HG02759 (cell line): ENCODE results near the gene ZNF554.
"Not testable (repeated sequence)": the region's sequence is repeated elsewhere in the genome, so short reads cannot be mapped to it uniquely, and the experiment has no call there.

ENCODE experiments used
- ATAC-seq: cut with Tn5 transposase; IDR thresholded peaks from one replicate; pipeline ENCODE4 v1.9.1; 2021; ENCODE audit warnings: mild to moderate bottlenecking, moderate library complexity; ENCODE audit not compliant: unreplicated experiment

The ZNF554 gene

DNA sequence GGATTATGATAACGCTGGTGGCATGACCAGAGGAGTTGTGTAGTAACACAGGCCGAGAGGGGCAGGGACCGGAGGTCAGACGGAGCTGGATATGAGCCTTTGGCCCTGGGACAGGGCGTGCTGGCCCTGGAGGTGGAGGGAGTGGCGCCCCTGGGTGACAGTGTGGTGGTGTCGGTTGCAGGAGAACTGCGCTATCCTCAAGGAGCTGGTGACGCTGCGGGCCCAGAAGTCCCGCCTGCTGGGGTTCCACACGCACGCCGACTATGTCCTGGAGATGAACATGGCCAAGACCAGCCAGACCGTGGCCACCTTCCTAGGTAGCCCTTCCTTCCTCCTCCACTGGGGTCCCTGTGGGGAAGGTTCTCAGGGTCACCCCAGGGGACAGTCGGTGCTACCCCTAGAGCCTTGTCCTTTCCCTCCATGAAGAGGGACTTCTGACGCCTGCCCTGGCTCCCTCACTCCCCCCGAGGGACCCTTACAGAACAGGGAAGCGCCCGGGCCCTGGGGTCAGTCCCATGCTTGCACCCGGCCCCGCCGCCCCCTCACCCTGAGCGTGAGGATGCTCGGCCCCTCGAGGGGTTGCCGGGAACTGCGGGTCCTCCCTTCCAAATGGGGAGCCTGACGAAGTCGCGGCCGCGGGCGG lies 12.8 kb upstream of the ZNF554 start:
- no peak for ATAC-seq

GRCh38 chr19:2807379-2808128 lies 12.1 kb upstream of the ZNF554 start:
- ATAC-seq = no peak

DNA sequence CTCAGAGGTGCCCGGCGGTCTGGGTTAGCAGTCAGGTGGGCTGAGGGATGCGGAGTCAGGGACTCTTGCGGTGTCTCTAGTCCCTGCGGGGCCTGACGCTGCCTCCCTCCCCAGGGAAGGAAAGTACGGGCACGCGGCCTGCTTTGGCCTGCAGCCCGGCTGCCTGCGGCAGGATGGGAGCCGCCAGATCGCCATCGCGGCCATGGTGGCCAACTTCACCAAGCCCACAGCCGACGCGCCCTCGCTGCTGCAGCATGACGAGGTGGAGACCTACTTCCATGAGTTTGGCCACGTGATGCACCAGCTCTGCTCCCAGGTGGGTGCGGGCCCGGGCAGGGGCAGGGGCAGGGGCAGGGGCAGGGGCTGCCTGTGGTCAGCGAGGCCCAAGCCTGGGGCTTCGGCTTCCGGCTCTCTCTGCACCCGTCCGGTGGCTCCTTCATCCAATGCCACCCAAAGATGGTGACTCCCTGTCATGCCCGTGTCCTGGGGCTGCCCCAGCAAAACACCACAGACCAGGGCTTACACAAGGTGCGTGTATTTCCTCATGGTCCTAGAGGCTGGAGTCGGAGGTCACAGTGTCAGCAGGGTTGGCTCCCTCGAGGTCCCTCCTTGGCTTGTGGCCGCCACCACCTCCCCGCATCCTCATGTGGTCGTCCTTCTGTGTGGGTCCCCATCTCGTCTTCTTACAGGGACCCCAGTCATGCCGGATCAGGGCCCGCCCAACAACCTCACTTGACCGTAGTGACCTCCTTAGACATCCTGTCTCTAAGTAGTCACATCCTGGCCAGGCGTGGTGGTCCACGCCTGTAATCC lies 11.3 kb upstream of the ZNF554 start:
- no peak for ATAC-seq

DNA sequence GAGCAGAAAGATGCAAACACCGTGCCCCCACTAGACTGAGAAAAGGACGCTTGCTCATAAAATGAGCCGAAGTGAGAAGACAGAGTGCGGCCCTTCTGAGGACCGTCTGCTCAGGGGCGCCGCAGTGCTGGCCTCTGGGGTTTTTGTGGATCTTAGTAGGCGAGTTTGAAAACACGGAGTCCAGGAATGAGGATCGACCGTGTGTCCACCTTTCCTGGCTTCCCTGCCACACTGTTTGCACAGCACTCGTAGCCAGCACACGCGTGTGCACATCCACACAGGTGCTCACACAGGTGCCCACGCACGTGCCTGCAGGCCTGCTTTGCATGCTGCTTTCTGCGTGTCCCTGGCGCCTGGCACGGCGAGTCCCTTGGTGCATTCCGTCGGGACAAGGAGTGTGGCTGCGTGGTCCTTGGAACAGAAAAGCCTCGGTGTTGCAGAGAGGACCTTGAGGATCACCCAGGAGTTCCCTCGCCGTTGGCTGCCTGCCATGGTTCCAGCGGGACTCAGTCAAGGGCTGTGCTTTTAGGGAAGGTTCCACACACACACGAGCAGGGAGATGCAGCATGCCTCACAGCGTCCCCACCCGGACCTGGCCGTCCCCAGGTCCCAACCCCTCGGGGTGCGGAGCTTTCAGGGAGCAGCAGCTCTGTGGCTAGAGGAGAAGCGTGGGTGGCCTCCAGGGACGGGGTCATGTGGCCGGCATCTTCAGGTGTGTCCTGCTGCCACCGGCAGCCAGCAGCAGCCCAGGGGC lies 10.1 kb upstream of the ZNF554 start:
- no peak for ATAC-seq

GRCh38 chr19:2810141-2811091 lies 9.3 kb upstream of the ZNF554 start:
- no peak for ATAC-seq

DNA sequence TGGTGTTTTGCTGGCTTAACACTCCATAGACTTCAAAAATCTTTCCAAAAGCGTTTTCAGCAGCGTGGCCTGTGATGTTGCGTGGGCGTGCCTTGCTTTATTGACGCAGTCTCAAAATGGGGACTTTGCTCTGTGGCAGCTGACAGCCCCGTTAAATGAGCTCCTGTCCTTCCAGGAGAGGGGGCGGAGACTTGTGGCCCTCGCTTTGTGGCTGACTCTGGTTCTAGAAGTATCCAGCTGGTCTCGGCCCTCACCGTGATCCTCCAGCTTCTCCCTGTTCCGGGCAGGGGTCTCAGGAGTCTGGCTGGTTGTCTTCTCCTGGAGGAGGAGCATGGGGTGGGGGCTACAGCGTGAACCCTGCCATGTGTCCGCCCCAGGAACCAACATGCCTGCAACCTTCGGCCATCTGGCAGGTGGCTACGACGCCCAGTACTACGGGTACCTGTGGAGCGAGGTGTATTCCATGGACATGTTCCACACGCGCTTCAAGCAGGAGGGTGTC lies 8.4 kb upstream of the ZNF554 start:
- no peak for ATAC-seq

DNA sequence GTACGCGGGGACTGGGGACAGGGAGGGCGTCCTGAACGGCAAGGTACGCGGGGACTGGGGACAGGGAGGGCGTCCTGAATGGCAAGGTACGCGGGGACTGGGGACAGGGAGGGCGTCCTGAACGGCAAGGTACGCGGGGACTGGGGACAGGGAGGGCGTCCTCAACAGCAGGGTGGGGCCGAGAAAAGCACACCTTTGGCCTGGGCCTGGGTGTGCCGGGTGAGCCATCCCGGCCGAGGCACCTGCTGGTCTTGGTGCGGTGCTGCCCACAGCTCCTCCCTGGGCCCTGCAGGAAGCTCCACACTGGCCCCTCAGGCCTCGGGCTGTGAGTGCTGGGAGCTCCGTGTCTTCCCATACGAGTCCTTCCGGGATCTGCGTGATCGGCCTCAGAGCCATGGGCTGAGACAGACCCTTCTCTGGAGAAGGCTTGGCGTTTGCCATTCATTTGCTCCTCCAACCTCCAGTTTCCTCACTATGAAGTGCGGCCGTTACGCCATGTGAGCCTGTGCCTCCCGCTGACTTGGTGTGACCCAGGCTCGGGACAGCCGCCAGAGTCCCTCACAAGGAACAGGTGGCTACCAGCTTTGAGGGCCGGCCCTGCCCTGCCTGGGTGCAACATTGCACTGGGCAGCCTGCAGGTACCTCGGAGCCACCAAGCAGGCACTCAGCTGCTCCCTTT lies 7.8 kb upstream of the ZNF554 start:
- ATAC-seq = no peak

DNA sequence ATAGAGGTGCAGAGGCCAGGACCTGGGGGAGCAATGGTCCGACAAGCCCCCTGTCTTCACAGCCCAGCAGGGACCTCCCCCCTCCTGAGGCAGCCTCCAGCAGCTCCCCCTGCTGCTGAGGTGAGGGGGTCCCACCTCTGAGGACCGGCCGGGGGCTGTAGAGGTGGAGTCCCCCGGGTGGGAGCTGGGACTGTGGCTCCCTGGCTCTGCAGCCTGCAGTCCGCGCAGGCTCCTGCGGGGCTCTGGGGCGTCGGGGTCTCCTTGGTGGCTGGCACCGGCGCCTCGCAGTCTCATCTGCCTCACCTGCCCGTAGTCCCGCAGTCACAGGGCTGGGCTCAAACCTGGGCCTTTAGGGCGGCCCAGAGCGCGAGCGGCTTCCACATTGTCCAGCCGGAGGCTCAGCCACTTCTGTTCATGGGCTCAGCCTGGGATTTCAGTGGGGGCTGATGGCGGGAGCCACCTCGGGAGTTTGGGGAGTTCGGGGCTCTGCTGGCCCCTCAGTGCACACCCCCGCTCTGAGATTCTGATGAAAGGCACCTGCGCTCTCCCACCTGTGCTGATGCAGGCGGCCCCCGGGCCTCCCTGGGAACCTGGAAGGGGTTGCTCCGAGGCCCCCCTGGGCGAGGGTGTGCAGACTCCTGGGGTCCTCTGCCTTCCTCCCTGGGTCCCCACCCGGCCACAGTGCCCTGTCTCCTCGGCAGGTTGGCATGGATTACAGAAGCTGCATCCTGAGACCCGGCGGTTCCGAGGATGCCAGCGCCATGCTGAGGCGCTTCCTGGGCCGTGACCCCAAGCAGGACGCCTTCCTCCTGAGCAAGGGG lies 7.0 kb upstream of the ZNF554 start:
- no peak for ATAC-seq

- ATAC-seq = no peak
Observed at GRCh38 chr19:2813235-2814160, 6.2 kb upstream of the ZNF554 start.

DNA sequence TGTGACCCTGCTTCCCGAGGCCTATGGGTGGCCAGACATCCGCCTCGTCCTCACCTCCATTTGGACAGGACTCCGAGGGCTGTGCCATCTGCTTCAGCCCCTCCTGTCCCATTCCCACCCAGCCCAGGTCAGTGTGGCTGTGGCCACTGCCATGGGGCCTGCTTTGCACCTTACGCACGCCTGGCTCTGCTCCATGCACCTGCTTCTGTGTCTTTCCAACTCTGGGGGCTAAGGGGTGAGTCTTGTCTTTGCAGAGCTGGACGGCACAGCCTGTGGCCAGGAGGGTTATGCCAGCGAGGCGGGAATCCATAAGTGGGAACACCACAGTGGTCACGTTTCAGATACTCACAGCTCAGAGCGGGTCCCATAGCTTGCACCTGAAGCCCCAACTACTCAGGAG lies 5.2 kb upstream of the ZNF554 start:
- no peak for ATAC-seq

DNA sequence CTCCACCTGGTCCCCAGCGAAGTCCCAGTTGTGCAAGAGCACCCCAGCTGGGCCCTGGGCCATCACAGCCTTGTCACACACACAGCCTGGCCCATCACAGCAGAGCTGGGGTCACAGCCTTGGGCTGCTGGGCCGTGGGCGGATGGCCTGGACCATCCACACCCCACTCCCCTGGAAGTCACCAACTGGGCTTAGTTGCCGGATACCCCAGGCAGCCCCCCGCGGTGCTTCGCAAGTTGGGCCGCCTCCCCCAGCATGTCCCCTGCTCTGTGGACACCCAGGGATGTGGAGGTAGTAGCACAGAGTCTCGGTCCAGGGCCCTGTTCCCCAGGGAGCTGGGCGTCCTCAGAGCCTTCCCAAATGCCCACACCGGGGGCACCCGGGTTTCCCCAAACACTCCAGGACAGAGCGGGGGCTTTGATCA lies 4.5 kb upstream of the ZNF554 start:
- ATAC-seq = no peak

DNA sequence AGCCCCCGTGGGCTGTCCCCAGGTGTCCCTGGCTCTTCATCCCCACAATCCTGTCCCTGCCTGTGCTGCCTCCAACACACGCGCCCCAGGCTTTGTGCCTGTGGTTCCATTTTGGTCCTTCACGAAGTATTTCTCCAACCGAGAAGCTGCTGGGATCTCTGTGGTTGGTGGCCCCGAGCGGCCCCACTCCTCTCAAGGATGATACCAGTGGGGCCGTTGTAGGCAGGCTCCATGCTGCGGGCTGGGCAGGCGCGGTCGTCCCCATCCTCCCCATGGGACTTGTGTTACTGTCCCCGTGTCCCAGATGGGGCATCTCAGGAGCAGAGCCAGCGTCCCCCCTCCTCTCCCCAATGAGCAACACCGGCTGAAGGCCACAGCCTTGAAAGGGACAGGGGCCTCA lies 3.7 kb upstream of the ZNF554 start:
- ATAC-seq = no peak

- ATAC-seq = no peak
Observed at GRCh38 chr19:2816641-2817040, 3.0 kb upstream of the ZNF554 start.

- not testable (repeated sequence) for ATAC-seq
Observed at GRCh38 chr19:2817237-2817829, 2.3 kb upstream of the ZNF554 start.

DNA sequence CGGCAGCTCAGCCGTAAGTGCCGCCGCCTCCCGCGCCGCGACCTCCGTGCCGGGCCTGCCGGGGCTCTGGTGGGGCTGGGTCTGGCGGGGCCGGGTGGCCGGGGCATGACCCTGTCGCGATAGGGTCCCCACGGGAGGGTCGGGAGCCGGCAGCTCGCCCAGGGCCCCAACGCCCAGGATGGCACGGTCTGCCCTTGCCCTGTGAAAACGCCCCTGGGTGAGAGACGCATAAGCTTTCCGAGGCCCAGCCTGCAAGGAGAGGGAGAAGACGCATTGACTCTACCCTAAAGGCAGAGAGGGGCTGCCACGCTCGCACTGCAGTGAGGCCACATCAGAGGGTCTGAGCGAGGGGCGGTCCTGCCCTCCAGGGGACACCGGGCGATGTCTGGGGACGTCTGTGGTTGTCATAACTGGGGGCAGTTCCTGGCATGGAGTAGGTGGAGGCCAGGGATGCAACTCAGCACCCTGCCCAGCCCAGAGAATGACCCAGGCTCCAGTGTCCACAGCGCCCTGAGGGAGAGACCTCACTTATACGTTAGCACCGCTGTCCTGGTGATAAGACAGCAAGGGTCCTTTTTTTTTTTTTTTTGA lies 539 bp downstream of the ZNF554 start:
- no peak for ATAC-seq

- no peak for ATAC-seq
Observed at GRCh38 chr19:2822846-2823245, 3.2 kb downstream of the ZNF554 start.

DNA sequence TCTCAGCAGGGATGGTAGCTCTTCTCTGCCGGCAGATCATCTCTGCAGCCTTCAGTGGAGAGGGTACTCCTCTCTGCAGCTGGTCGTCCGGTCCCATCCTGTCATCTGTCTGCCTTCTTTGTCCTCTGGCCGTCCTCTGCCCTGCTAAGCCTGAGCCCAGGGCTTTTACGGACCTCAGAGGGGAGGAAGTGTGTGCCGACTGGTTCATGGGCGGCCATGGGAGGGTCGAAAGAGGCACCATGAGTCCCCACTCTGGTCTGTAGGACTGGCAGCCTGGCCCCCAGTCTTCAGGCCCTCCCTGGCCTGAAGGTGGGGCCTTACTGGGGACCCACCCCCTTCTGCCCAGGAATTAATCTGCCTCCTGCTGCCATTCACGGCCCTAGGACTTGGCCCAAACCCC lies 4.0 kb downstream of the ZNF554 start:
- no peak for ATAC-seq
